GM12878 (cell line): Measurements from ENCODE around the gene PNMA8B. TPM values are rescaled to one million over a fixed set of nuclear protein-coding genes. Genes with fewer than 3 reads are reported as not detected.

Source experiments
- ATAC-seq: fragments of 200-7000 bp; cut with Tn5 transposase; 3 replicates; pipeline ENCODE4 v1.9.1; 2020; ENCODE audit warnings: mild to moderate bottlenecking, moderate library complexity
- BruUV-seq: library from RNA; stranded (reverse); fragments of 400-500 nt; replicated peaks from 2 replicates; lab custom pipeline; 2021; lab: Mats Ljungman, UMichigan
- CTCF ChIA-PET: fragments of 300-600 bp; sonication (Branson Sonifier 250); formaldehyde crosslinking; extraction: SDS; loops from one replicate; lab custom pipeline; 2021; ENCODE audit warnings: inconsistent platforms; lab: Yijun Ruan, JAX
- POLR2A ChIA-PET: fragments of 350-600 bp; formaldehyde crosslinking; extraction: SDS; loops from one replicate; lab custom pipeline; 2021; ENCODE audit warnings: inconsistent platforms; lab: Charles Lee
- RAD21 ChIA-PET: fragments of 300-600 bp; sonication (Branson Sonifier 250); formaldehyde crosslinking; loops from one replicate; lab custom pipeline; 2023; ENCODE audit warnings: antibody characterized with exemption; ENCODE audit not compliant: unreplicated experiment; lab: Charles Lee
- SMC1A ChIA-PET: fragments of 300-600 bp; sonication (Branson Sonifier 250); formaldehyde crosslinking; loops from one replicate; lab custom pipeline; 2023; ENCODE audit not compliant: unreplicated experiment, uncharacterized antibody; lab: Charles Lee
- DNase-seq: peaks from one replicate; pipeline ENCODE4 v3.0.0-alpha.2; 2011; ENCODE audit warnings: low read depth, low spot score
- FAIRE-seq: peaks from 3 replicates; lab custom pipeline; 2011; peaks lifted over from hg19 to GRCh38; lab: Jason Lieb, UNC
- H2AFZ ChIP-seq: 2 replicates; pipeline ENCODE4 v1.6.0; 2011; ENCODE audit warnings: low read depth, low read length, control low read depth; ENCODE audit not compliant: control insufficient read depth
- H3K27ac ChIP-seq: 2 replicates; pipeline ENCODE4 v1.5.1; 2011; ENCODE audit warnings: control low read depth; ENCODE audit not compliant: control insufficient read depth, insufficient read depth
- H3K27me3 ChIP-seq, 2 experiments: replicated peaks in 1 of 2; 2 replicates each; pipeline versions ENCODE4 v1.6.0 to v1.6.1; 2011; ENCODE audit warnings: low read length in 1 of 2; ENCODE audit not compliant: control insufficient read depth in 2 of 2, insufficient read depth in 2 of 2
- H3K36me3 ChIP-seq, 2 experiments: 2 replicates each; pipeline ENCODE4 v1.5.1; 2011; ENCODE audit warnings: low read length in 1 of 2; ENCODE audit not compliant: control insufficient read depth in 2 of 2, insufficient read depth in 2 of 2
- H3K4me1 ChIP-seq: 2 replicates; pipeline ENCODE4 v1.6.1; 2011; ENCODE audit warnings: mild to moderate bottlenecking, low read length, moderate library complexity, mixed read lengths; ENCODE audit not compliant: control insufficient read depth, insufficient read depth
- H3K4me2 ChIP-seq: 2 replicates; pipeline ENCODE4 v1.6.0; 2011; ENCODE audit warnings: control low read depth; ENCODE audit not compliant: control insufficient read depth, insufficient read depth
- H3K4me3 ChIP-seq: fragments of 200-600 bp; sonication (generic); 2 replicates; pipeline ENCODE4 v1.5.1; 2016
- H3K79me2 ChIP-seq: 2 replicates; pipeline ENCODE4 v1.6.0; 2011; ENCODE audit warnings: low read length; ENCODE audit not compliant: control insufficient read depth, insufficient read depth
- H3K9ac ChIP-seq: 2 replicates; pipeline ENCODE4 v1.8.0; 2011; ENCODE audit warnings: low read length, control low read depth, mixed read lengths; ENCODE audit not compliant: control insufficient read depth, insufficient read depth
- H3K9me3 ChIP-seq: replicated peaks from 3 replicates; pipeline ENCODE4 v1.5.1; 2011; ENCODE audit warnings: mild to moderate bottlenecking, low read length; ENCODE audit not compliant: control insufficient read depth, insufficient read depth
- H4K20me1 ChIP-seq: 2 replicates; pipeline ENCODE4 v1.6.0; 2011; ENCODE audit not compliant: control insufficient read depth, insufficient read depth
- ASH2L ChIP-seq: fragments of 300-600, 200-600 bp; sonication (generic); IDR thresholded peaks from 2 replicates; pipeline ENCODE4 v1.6.1; 2017; ENCODE audit warnings: low read depth, mild to moderate bottlenecking, borderline replicate concordance
- CUX1 ChIP-seq: IDR thresholded peaks from 2 replicates; pipeline ENCODE4 v1.6.1; 2012; ENCODE audit warnings: improper control_type of control experiment, low read depth, low read length; ENCODE audit not compliant: insufficient replicate concordance
- E2F4 ChIP-seq: IDR thresholded peaks from 2 replicates; pipeline ENCODE4 v1.6.1; 2012; ENCODE audit warnings: low read depth, low read length, improper control_type of control experiment
- EED ChIP-seq: sonication (generic); IDR thresholded peaks from 2 replicates; pipeline ENCODE4 v1.6.1; 2016; ENCODE audit warnings: antibody characterized with exemption, low read depth
- HDGF ChIP-seq: fragments of 450-650 bp; IDR thresholded peaks from 2 replicates; pipeline ENCODE4 v1.6.1; 2016; ENCODE audit warnings: antibody characterized with exemption
- KAT2A ChIP-seq: conservative IDR thresholded peaks from 2 replicates; pipeline ENCODE4 v1.6.1; 2011; ENCODE audit warnings: low read depth, low read length; ENCODE audit not compliant: control insufficient read depth
- KDM1A ChIP-seq: fragments of 200-600 bp; sonication (generic); IDR thresholded peaks from 2 replicates; pipeline ENCODE4 v1.6.1; 2016; ENCODE audit warnings: borderline replicate concordance
- MYC ChIP-seq: IDR thresholded peaks from 2 replicates; pipeline ENCODE4 v1.6.1; 2011; ENCODE audit warnings: mild to moderate bottlenecking, low read length, moderate library complexity, inconsistent platforms; ENCODE audit not compliant: insufficient read depth, insufficient replicate concordance, insufficient read length, severe bottlenecking
- RELA ChIP-seq: fragments of 450-650 bp; IDR thresholded peaks from 2 replicates; pipeline ENCODE4 v1.8.0; 2014; ENCODE audit warnings: borderline replicate concordance; ENCODE audit not compliant: partially characterized antibody
- YBX1 ChIP-seq: fragments of 450-650 bp; IDR thresholded peaks from 2 replicates; pipeline ENCODE4 v1.6.1; 2016; ENCODE audit warnings: antibody characterized with exemption
- ZBTB11 ChIP-seq: fragments of 450-650 bp; formaldehyde crosslinking; IDR thresholded peaks from 2 replicates; pipeline ENCODE4 v1.5.0; 2022; ENCODE audit warnings: mild to moderate bottlenecking, missing genetic modification characterization
- WGBS: methylation state at CpG from one replicate; pipeline ENCODE4 v1.1.6; 2016; ENCODE audit warnings: low lambda C conversion rate; ENCODE audit not compliant: insufficient replicate concordance, insufficient coverage; ENCODE audit errors: missing lambda C conversion rate; 5-methylcytosine and 5-hydroxymethylcytosine counted together
- in situ Hi-C: fragments of 300-500 bp; cut with MboI; formaldehyde crosslinking; loops from 9 replicates; pipeline ENCODE4 v1.14.3; 2018; ENCODE audit warnings: mixed read lengths
- intact Hi-C: fragments of 100-400 bp; cut with micrococcal nuclease; formaldehyde crosslinking; loops from one replicate; pipeline ENCODE4 v1.14.2; 2022; ENCODE audit not compliant: unreplicated experiment
- polyA plus RNA-seq, 11 experiments: library from polyadenylated mRNA; depleted of rRNA in 4 of 11; unstranded in 6 of 11; stranded (reverse) in 5 of 11; fragments of >200 nt; fragmentation: Nextera tagmentation in 4 of 11; fragmentation: Illumina TruSeq in 1 of 11; extraction: Ambion mirVana in 4 of 11; extraction: Trizol in 1 of 11; gene quantifications; 1 replicate in 1 of 11; 2 replicates in 10 of 11; pipeline versions ENCODE4 v1.2.1 to v1.2.3, GENCODE V29; 2011 to 2016; ENCODE audit warnings: inconsistent platforms in 2 of 11, missing spikeins in 2 of 11, low read depth in 1 of 11
- total RNA-seq, 4 experiments: library from RNA; depleted of rRNA in 3 of 4; stranded (reverse); fragments of >200 nt in 3 of 4; fragmentation: Illumina TruSeq in 1 of 4; extraction: Trizol in 1 of 4; gene quantifications; 2 replicates each; pipeline versions ENCODE4 v1.2.1 to v1.2.3, GENCODE V29; 2013 to 2021

PNMA8B gene
- total and polyA plus RNA-seq, 10 of the 15 experiments (the other 5 are each of a cell fraction or from before 2014, with no cell fraction given): 0.01 TPM; not detected in 9

- no peaks in the 10 kb centered on the region for H3K27me3 ChIP-seq
- H2AFZ ChIP-seq: no peak overlapping the region
- no peaks in the 10 kb centered on the region for H3K4me1 ChIP-seq
- ChIA-PET SMC1A (no interaction called here), POLR2A (no interaction called here), CTCF (no interaction called here), RAD21 (no interaction called here)
- no peak overlapping the region for H3K4me3 ChIP-seq
- 31% methylated on average over 8 of the region's 8 CpGs for WGBS
- intact Hi-C loops: no loop called here
- TF ChIP-seq RELA: no peak
- TF ChIP-seq CUX1: no peak
- no peak for TF ChIP-seq EED
- no peak for TF ChIP-seq E2F4
- no peak for TF ChIP-seq ZBTB11 (CRISPR knock-in tag)
- TF ChIP-seq ASH2L: no peak
- no peak for TF ChIP-seq KDM1A
- no peak for TF ChIP-seq HDGF
- no peak for TF ChIP-seq KAT2A
- TF ChIP-seq YBX1: no peak
- no peak for TF ChIP-seq MYC
- no peak overlapping the region for H3K4me2 ChIP-seq
- no peak for FAIRE-seq
- DNase-seq: no peak
- no peaks in the 10 kb centered on the region for H3K79me2 ChIP-seq
- in situ Hi-C loops: no loop called here
- H3K27ac ChIP-seq: no peak overlapping the region
- H3K9ac ChIP-seq: no peak overlapping the region
- H3K9me3 ChIP-seq: no peaks in the 10 kb centered on the region
- no peak for ATAC-seq
- H3K36me3 ChIP-seq: no peaks in the 10 kb centered on the region
- BruUV-seq: no TSS peak
- H4K20me1 ChIP-seq: no peaks in the 10 kb centered on the region
These were observed 52.7 kb downstream of the PNMA8B start for GRCh38 chr19:46442808-46443450.
